ENCODE measurements around the gene IL17F. TPM values are rescaled to one million over a fixed set of nuclear protein-coding genes. Genes with fewer than 3 reads are reported as not detected.

IL17F gene
- total and polyA plus RNA-seq, 4 donors, result not detected

GRCh38 chr6:52276130-52276529 is 31.8 kb upstream of the IL17F start:
- Histone ChIP-seq H3K4me1 (ENCODE audit: control insufficient read depth in 4 of 4, insufficient read depth in 4 of 4, low read length in 3 of 4) (no peaks in the 10 kb centered on the region), H3K9ac (ENCODE audit: low read depth in 1 of 2, low read length in 2 of 2) (no peak overlapping the region), H3K4me3 (ENCODE audit: low read depth in 1 of 3, low read length in 3 of 3) (no peak overlapping the region), H3K27ac (ENCODE audit: low read depth in 1 of 2, low read length in 2 of 2) (no peak overlapping the region), H3K9me3 (ENCODE audit: control insufficient read depth in 4 of 4, low read length in 3 of 4) (no peaks in the 10 kb centered on the region), H3K27me3 (ENCODE audit: control insufficient read depth in 4 of 4, insufficient read depth in 4 of 4, low read length in 3 of 4) (no peaks in the 10 kb centered on the region), H3K36me3 (ENCODE audit: control insufficient read depth in 4 of 4, insufficient read depth in 3 of 4, low read depth in 1 of 4, low read length in 3 of 4) (peaks cover 5 to 65% (median 45%) of the 10 kb centered on the region in 4 donors)
- 97% methylated on average over 10 of the region's 10 CpGs for WGBS
- TF ChIP-seq TAF1 (conservative IDR thresholded peaks at IDR 0.05) (no peak), GABPA (IDR thresholded peaks at IDR 0.05 in 1 of 2, conservative IDR thresholded peaks at IDR 0.05 in 1 of 2) (no peak), FOXA2 (IDR thresholded peaks at IDR 0.05) (no peak), YY1 (IDR thresholded peaks at IDR 0.05) (no peak), RAD21 (IDR thresholded peaks at IDR 0.05) (no peak), SP1 (IDR thresholded peaks at IDR 0.05) (no peak), JUND (IDR thresholded peaks at IDR 0.05) (no peak), REST (IDR thresholded peaks at IDR 0.05) (no peak), RXRA (IDR thresholded peaks at IDR 0.05) (no peak), HNF4A (conservative IDR thresholded peaks at IDR 0.05) (no peak), FOXA1 (IDR thresholded peaks at IDR 0.05) (no peak), HNF4G (IDR thresholded peaks at IDR 0.05) (no peak), ZBTB33 (IDR thresholded peaks at IDR 0.05) (no peak), MAX (IDR thresholded peaks at IDR 0.05) (no peak), CTCF (IDR thresholded peaks at IDR 0.05; ENCODE audit: low read depth, low read length, missing input control) (no peak), EGR1 (IDR thresholded peaks at IDR 0.05; ENCODE audit: low read depth in 2 of 2) (no peak), ATF3 (IDR thresholded peaks at IDR 0.05) (no peak), NR2F2 (IDR thresholded peaks at IDR 0.05) (no peak)
- DNase-seq (ENCODE audit: low spot score), result no peak

All from liver (tissue), 9 donors.